HepG2 (cell line): ENCODE results near the gene VAC14. TPM values are rescaled to one million over a fixed set of nuclear protein-coding genes. Genes with fewer than 3 reads are reported as not detected.

Source experiments
- AHR ChIP-seq: IDR thresholded peaks from 2 replicates; pipeline ENCODE4 v1.6.1; 2018; ENCODE audit warnings: missing genetic modification reagents, missing compliant biosample characterization
- CC2D1A ChIP-seq: sonication (generic); formaldehyde crosslinking; IDR thresholded peaks from 2 replicates; pipeline ENCODE4 v1.8.1; 2023; ENCODE audit warnings: mild to moderate bottlenecking, missing genetic modification reagents
- GATAD2A ChIP-seq: IDR thresholded peaks from 2 replicates; pipeline ENCODE4 v1.6.1; 2016
- GLMP ChIP-seq: sonication (generic); formaldehyde crosslinking; IDR thresholded peaks from 2 replicates; pipeline ENCODE4 v1.9.0; 2021; ENCODE audit warnings: missing genetic modification reagents, mild to moderate bottlenecking, borderline replicate concordance
- HNRNPUL1 ChIP-seq: fragments of 200-400 bp; formaldehyde crosslinking; IDR thresholded peaks from 2 replicates; pipeline ENCODE4 v1.6.1; 2017; ENCODE audit warnings: low read depth, mild to moderate bottlenecking, low read length, moderate library complexity
- HOXA5 ChIP-seq: sonication (generic); formaldehyde crosslinking; IDR thresholded peaks from 2 replicates; pipeline ENCODE4 v1.4.0; 2020; ENCODE audit warnings: missing genetic modification reagents
- KLF12 ChIP-seq: sonication (generic); formaldehyde crosslinking; IDR thresholded peaks from 2 replicates; pipeline ENCODE4 v1.4.0; 2020; ENCODE audit warnings: missing genetic modification reagents, borderline replicate concordance
- MAFK ChIP-seq, 2 experiments: IDR thresholded peaks in 1 of 2; conservative IDR thresholded peaks in 1 of 2; 2 replicates each; pipeline ENCODE4 v1.6.1; 2011; ENCODE audit warnings: improper control_type of control experiment in 2 of 2, low read length in 2 of 2
- RAD21 ChIP-seq: fragments of 450-650 bp; formaldehyde crosslinking; IDR thresholded peaks from 2 replicates; pipeline ENCODE4 v1.5.0; 2020; ENCODE audit warnings: mild to moderate bottlenecking
- REL ChIP-seq: sonication (generic); formaldehyde crosslinking; conservative IDR thresholded peaks from 2 replicates; pipeline ENCODE4 v1.8.0; 2022; ENCODE audit warnings: mild to moderate bottlenecking, missing genetic modification reagents, moderate library complexity
- REXO4 ChIP-seq: sonication (generic); formaldehyde crosslinking; IDR thresholded peaks from 2 replicates; pipeline ENCODE4 v1.8.0; 2022; ENCODE audit warnings: missing genetic modification reagents, mild to moderate bottlenecking, borderline replicate concordance
- SP2 ChIP-seq: sonication (generic); formaldehyde crosslinking; IDR thresholded peaks from 2 replicates; pipeline ENCODE4 v1.5.1; 2020; ENCODE audit warnings: mild to moderate bottlenecking, missing genetic modification reagents
- SPEN ChIP-seq: sonication (generic); formaldehyde crosslinking; IDR thresholded peaks from 2 replicates; pipeline ENCODE4 v1.5.1; 2020; ENCODE audit warnings: low read depth, mild to moderate bottlenecking, missing genetic modification reagents
- TFDP2 ChIP-seq: sonication (generic); formaldehyde crosslinking; IDR thresholded peaks from 2 replicates; pipeline ENCODE4 v1.4.0; 2020; ENCODE audit warnings: missing genetic modification reagents
- ZNF383 ChIP-seq: sonication (generic); formaldehyde crosslinking; IDR thresholded peaks from 2 replicates; pipeline ENCODE4 v1.4.0; 2020; ENCODE audit warnings: missing genetic modification reagents, mild to moderate bottlenecking, borderline replicate concordance
- ZNF431 ChIP-seq: sonication (generic); formaldehyde crosslinking; IDR thresholded peaks from 2 replicates; pipeline ENCODE4 v1.9.0; 2022; ENCODE audit warnings: missing genetic modification reagents, low read depth, mild to moderate bottlenecking, borderline replicate concordance
- ZNF512B ChIP-seq: sonication (generic); formaldehyde crosslinking; IDR thresholded peaks from 2 replicates; pipeline ENCODE4 v1.5.1; 2020; ENCODE audit warnings: missing genetic modification reagents, mild to moderate bottlenecking, borderline replicate concordance
- ZNF546 ChIP-seq: sonication (generic); formaldehyde crosslinking; conservative IDR thresholded peaks from 2 replicates; pipeline ENCODE4 v1.8.1; 2023; ENCODE audit warnings: mild to moderate bottlenecking, missing genetic modification reagents
- ZNF704 ChIP-seq: sonication (generic); formaldehyde crosslinking; IDR thresholded peaks from 2 replicates; pipeline ENCODE4 v1.8.1; 2023; ENCODE audit warnings: mild to moderate bottlenecking, inconsistent platforms, moderate library complexity, missing genetic modification reagents, borderline replicate concordance
- ZNF776 ChIP-seq: sonication (generic); formaldehyde crosslinking; IDR thresholded peaks from 2 replicates; pipeline ENCODE4 v1.4.0; 2020; ENCODE audit warnings: mild to moderate bottlenecking, missing genetic modification reagents
- ZNF839 ChIP-seq: sonication (generic); formaldehyde crosslinking; IDR thresholded peaks from 2 replicates; pipeline ENCODE4 v1.4.0; 2020; ENCODE audit warnings: missing genetic modification reagents, mild to moderate bottlenecking, borderline replicate concordance
- polyA plus RNA-seq, 8 experiments: library from polyadenylated mRNA; depleted of rRNA in 3 of 8; stranded (reverse) in 7 of 8; unstranded in 1 of 8; fragments of >200 nt; fragmentation: Illumina TruSeq in 4 of 8; extraction: Trizol in 4 of 8; gene quantifications; 2 replicates each; pipeline versions ENCODE4 v1.2.1 to v1.2.3, GENCODE V29; 2011 to 2016; ENCODE audit warnings: low read depth in 4 of 8, missing spikeins in 1 of 8, mixed read lengths in 1 of 8; ENCODE audit not compliant: insufficient read depth in 1 of 8
- total RNA-seq, 5 experiments: library from RNA; depleted of rRNA; stranded (reverse); fragments of >200 nt; fragmentation: Illumina TruSeq; extraction: Trizol; gene quantifications; 2 replicates each; pipeline ENCODE4 v1.2.3, GENCODE V29; 2016; ENCODE audit warnings: low read depth in 1 of 5

Gene VAC14
- total and polyA plus RNA-seq, 2 of the 13 experiments (the other 11 are each of a cell fraction or from before 2014, with no cell fraction given): 23.5 to 24.6 TPM

- TF ChIP-seq SP2 (CRISPR knock-in tag) (no peak), KLF12 (no peak), ZNF839 (no peak), ZNF431 (no peak), ZNF776 (CRISPR knock-in tag) (peak; percentile 84; the same call in 1 of the 2 replicates), ZNF383 (CRISPR knock-in tag) (peak; percentile 94; the same call in 1 of the 2 replicates), REL (no peak), REXO4 (CRISPR knock-in tag) (peak; percentile 58; the same call in 1 of the 2 replicates), GLMP (no peak), GATAD2A (CRISPR knock-in tag) (peak; percentile 63; the same call in 1 of the 2 replicates), CC2D1A (no peak), ZNF546 (CRISPR knock-in tag) (peak; percentile 69), RAD21 (CRISPR knock-in tag) (no peak; the same call in 1 of the 2 replicates), AHR (CRISPR knock-in tag) (0 out of 2 replicates have a peak, but pooled peaks have one; percentile 4), MAFK (conservative IDR thresholded peaks at IDR 0.05 in 1 of 2, IDR thresholded peaks at IDR 0.05 in 1 of 2; ENCODE audit: low read length in 2 of 2) (no peak), TFDP2 (CRISPR knock-in tag) (peak; percentile 79), ZNF512B (CRISPR knock-in tag) (no peak), ZNF704 (0 out of 2 replicates have a peak, but pooled peaks have one; percentile 66), HOXA5 (no peak), SPEN (no peak; the same call in 1 of the 2 replicates), HNRNPUL1 (no peak)
Observed at GRCh38 chr16:70746040-70746707, 54.8 kb downstream of the VAC14 start (continued).
